Right renal cortex interstitium (tissue), 3 donors: ENCODE results near the gene OPCML. TPM values are rescaled to one million over a fixed set of nuclear protein-coding genes. Genes with fewer than 3 reads are reported as not detected.

Experiments
- DNase-seq, 3 donors: peaks; one replicate each; pipeline ENCODE4 v3.0.0-alpha.2; 2013; ENCODE audit warnings: low read depth in 3 of 3, low spot score in 2 of 3
- polyA plus RNA-seq, 3 donors: library from polyadenylated mRNA; unstranded; fragments of 120-200 nt; gene quantifications; one replicate each; pipeline ENCODE4 v1.2.1, GENCODE V29; 2013; ENCODE audit not compliant: insufficient read length in 3 of 3

OPCML gene
- polyA plus RNA-seq, 3 donors, result 14.1 to 19.4 (median 19.1) TPM

- no peak for DNase-seq
These were observed 1166.7 kb downstream of the OPCML start for GRCh38 chr11:132365650-132366049.
